Kidney (tissue), 14 donors: ENCODE data around the gene KIF16B. TPM values are rescaled to one million over a fixed set of nuclear protein-coding genes. Genes with fewer than 3 reads are reported as not detected.

ENCODE experiments used
- DNase-seq, 5 donors: peaks; one replicate each; pipeline ENCODE4 v3.0.0-alpha.2; 2013 to 2020
- FAIRE-seq: peaks from 2 replicates; lab custom pipeline; 2012; peaks lifted over from hg19 to GRCh38; lab: Jason Lieb, UNC
- H3K27ac ChIP-seq, 2 donors: one replicate each; pipeline ENCODE4 v1.7.0; 2013; ENCODE audit warnings: low read depth in 2 of 2, low read length in 2 of 2, inconsistent platforms in 1 of 2
- H3K27me3 ChIP-seq: one replicate; pipeline ENCODE4 v1.7.1; 2013; ENCODE audit warnings: low read length, inconsistent platforms; ENCODE audit not compliant: control insufficient read depth, insufficient read depth
- H3K36me3 ChIP-seq, 3 donors: one replicate each; pipeline versions ENCODE4 v1.7.0 to v1.7.1; 2013; ENCODE audit warnings: low read length in 3 of 3, control low read depth in 1 of 3, inconsistent platforms in 1 of 3; ENCODE audit not compliant: insufficient read depth in 3 of 3, control insufficient read depth in 2 of 3
- H3K4me1 ChIP-seq, 3 donors: one replicate each; pipeline versions ENCODE4 v1.7.0 to v1.7.1; 2013; ENCODE audit warnings: low read length in 3 of 3, inconsistent platforms in 1 of 3, low read depth in 1 of 3; ENCODE audit not compliant: control insufficient read depth in 2 of 3, insufficient read depth in 2 of 3
- H3K4me3 ChIP-seq, 3 donors: one replicate each; pipeline versions ENCODE4 v1.7.0 to v1.8.1; 2013; ENCODE audit warnings: low read length in 3 of 3, control low read depth in 1 of 3, inconsistent platforms in 1 of 3
- H3K9ac ChIP-seq, 3 donors: one replicate each; pipeline versions ENCODE4 v1.7.0 to v1.7.1; 2013; ENCODE audit warnings: low read length in 3 of 3, control low read depth in 1 of 3, inconsistent platforms in 1 of 3
- H3K9me3 ChIP-seq, 3 donors: one replicate each; pipeline versions ENCODE4 v1.7.0 to v1.7.1; 2013; ENCODE audit warnings: low read length in 3 of 3, control low read depth in 1 of 3, inconsistent platforms in 1 of 3; ENCODE audit not compliant: control insufficient read depth in 2 of 3, insufficient read depth in 1 of 3
- CTCF ChIP-seq: IDR thresholded peaks from 3 replicates; pipeline ENCODE4 v1.5.1; 2012; ENCODE audit warnings: mild to moderate bottlenecking, moderate library complexity, borderline replicate concordance; ENCODE audit not compliant: insufficient read depth; ENCODE audit errors: extremely low read depth
- intact Hi-C: fragments of 100-400 bp; cut with DNase I; formaldehyde crosslinking; loops from one replicate; pipeline ENCODE4 v1.11.1; 2022
- polyA plus RNA-seq: library from polyadenylated mRNA; stranded (reverse); fragments of 350-450 nt; fragmentation: Illumina TruSeq; extraction: RNeasy Lipid Tissue Mini Kit (QIAGEN cat#74804); gene quantifications from one replicate; pipeline ENCODE4 v1.2.3, GENCODE V29; 2014; ENCODE audit warnings: low read depth, low replicate concordance; ENCODE audit not compliant: insufficient read depth
- total RNA-seq: library from RNA; stranded (reverse); fragmentation: NEBNext Ultra II Directional; extraction: Animal tissue kit (Norgen Biotek cat#: 25700); gene quantifications from one replicate; pipeline ENCODE4 v1.2.1, GENCODE V29; 2021
- donor health status: control.
- donor health status: control.
- donor health status: control.
- donor health status: control.
- donor health status: control.
- donor health status: DM: yes; HTN: yes; CAD: no.
- donor health status: Normal renal cell carcinoma (clear cell type).

The KIF16B gene
- total and polyA plus RNA-seq, 2 donors from 2014 or later = 15.0 to 19.7 TPM

- FAIRE-seq (no peak), DNase-seq (no peak)
- Histone ChIP-seq H3K36me3 (no peaks in the 10 kb centered on the region), H3K4me1 (peaks cover 0 to 17% (median 5%) of the 10 kb centered on the region in 3 donors), H3K27me3 (no peaks in the 10 kb centered on the region), H3K9me3 (peaks cover 0 to 10% (median 0%) of the 10 kb centered on the region in 3 donors), H3K27ac (no peak overlapping the region), H3K4me3 (no peak overlapping the region), H3K9ac (no peak overlapping the region)
- TF ChIP-seq CTCF = no peak
- intact Hi-C loops = no loop called here
Measured at GRCh38 chr20:16270314-16270931, 302.8 kb downstream of the KIF16B start.

GRCh38 chr20:16267526-16267925 is 305.7 kb downstream of the KIF16B start:
- Histone ChIP-seq H3K4me1 (peaks cover 0 to 2% (median 0%) of the 10 kb centered on the region in 3 donors), H3K27me3 (no peaks in the 10 kb centered on the region), H3K4me3 (no peak overlapping the region), H3K27ac (no peak overlapping the region), H3K9me3 (peaks cover 0 to 10% (median 0%) of the 10 kb centered on the region in 3 donors), H3K9ac (no peak overlapping the region), H3K36me3 (no peaks in the 10 kb centered on the region)
- TF ChIP-seq CTCF = no peak
- no peak for DNase-seq
- no peak for FAIRE-seq
- intact Hi-C loops = no loop called here

GRCh38 chr20:16265334-16265733 is 307.9 kb downstream of the KIF16B start:
- Histone ChIP-seq H3K4me1 (peaks cover 0 to 2% (median 0%) of the 10 kb centered on the region in 3 donors), H3K9ac (no peak overlapping the region), H3K9me3 (peaks cover 0 to 10% (median 0%) of the 10 kb centered on the region in 3 donors), H3K36me3 (no peaks in the 10 kb centered on the region), H3K27ac (no peak overlapping the region), H3K27me3 (no peaks in the 10 kb centered on the region), H3K4me3 (no peak overlapping the region)
- no peak for TF ChIP-seq CTCF
- FAIRE-seq (no peak), DNase-seq (no peak)
- intact Hi-C loops = no loop called here

- no peak overlapping the region for H3K27ac ChIP-seq
- no peaks in the 10 kb centered on the region for H3K36me3 ChIP-seq
- no peak for TF ChIP-seq CTCF
- DNase-seq (no peak), FAIRE-seq (no peak)
- H3K9me3 ChIP-seq = peaks cover 0 to 10% (median 0%) of the 10 kb centered on the region in 3 donors
- intact Hi-C loops = no loop called here
- peaks cover 0 to 2% (median 0%) of the 10 kb centered on the region in 3 donors for H3K4me1 ChIP-seq
- H3K9ac ChIP-seq = no peak overlapping the region
- no peak overlapping the region for H3K4me3 ChIP-seq
- no peaks in the 10 kb centered on the region for H3K27me3 ChIP-seq
Measured at GRCh38 chr20:16263582-16263981, 309.7 kb downstream of the KIF16B start.
